Mesendoderm (in vitro differentiated cells): ENCODE measurements around the gene SEMA3F.

Experiments used
- DNase-seq: peaks from one replicate; pipeline ENCODE4 v3.0.0; 2013
- H2AK5ac ChIP-seq: 2 replicates; pipeline ENCODE4 v1.6.1; 2013; ENCODE audit warnings: low read length, inconsistent platforms
- H2BK120ac ChIP-seq: 2 replicates; pipeline ENCODE4 v1.6.1; 2013; ENCODE audit warnings: low read depth, mild to moderate bottlenecking, low read length, moderate library complexity, mixed read lengths
- H2BK15ac ChIP-seq: replicated peaks from 2 replicates; pipeline ENCODE4 v1.6.1; 2013; ENCODE audit warnings: low read depth, mild to moderate bottlenecking, moderate library complexity
- H2BK5ac ChIP-seq: 2 replicates; pipeline ENCODE4 v1.6.1; 2013; ENCODE audit warnings: low read length, inconsistent platforms
- H3K18ac ChIP-seq: 2 replicates; pipeline ENCODE4 v1.6.1; 2013; ENCODE audit warnings: mild to moderate bottlenecking, low read length, mixed read lengths
- H3K23ac ChIP-seq: one replicate; pipeline ENCODE4 v1.6.1; 2013; ENCODE audit warnings: low read length
- H3K27ac ChIP-seq: 2 replicates; pipeline ENCODE4 v1.5.1; 2013; ENCODE audit warnings: low read depth, mild to moderate bottlenecking, inconsistent platforms, low read length, moderate library complexity
- H3K27me3 ChIP-seq: 2 replicates; pipeline ENCODE4 v1.6.1; 2013; ENCODE audit warnings: low read length, control low read depth, mild to moderate bottlenecking, inconsistent platforms; ENCODE audit not compliant: insufficient read depth, poor library complexity
- H3K36me3 ChIP-seq: 2 replicates; pipeline ENCODE4 v1.6.1; 2013; ENCODE audit warnings: low read length, inconsistent platforms; ENCODE audit not compliant: control insufficient read depth, insufficient read depth
- H3K4ac ChIP-seq: one replicate; pipeline ENCODE4 v1.6.1; 2013; ENCODE audit warnings: low read depth, mild to moderate bottlenecking, low read length, moderate library complexity
- H3K4me1 ChIP-seq: 2 replicates; pipeline ENCODE4 v1.6.1; 2013; ENCODE audit warnings: low read depth, low read length, inconsistent platforms; ENCODE audit not compliant: control insufficient read depth
- H3K4me2 ChIP-seq: 2 replicates; pipeline ENCODE4 v1.6.1; 2013; ENCODE audit warnings: low read length
- H3K4me3 ChIP-seq: 2 replicates; pipeline ENCODE4 v1.5.1; 2013; ENCODE audit warnings: mild to moderate bottlenecking, low read length
- H3K56ac ChIP-seq: one replicate; pipeline ENCODE4 v1.6.1; 2013; ENCODE audit warnings: low read length
- H3K79me1 ChIP-seq: 2 replicates; pipeline ENCODE4 v1.6.1; 2013; ENCODE audit warnings: low read length, inconsistent platforms
- H3K79me2 ChIP-seq: 2 replicates; pipeline ENCODE4 v1.6.1; 2013; ENCODE audit warnings: mild to moderate bottlenecking, low read length; ENCODE audit not compliant: control insufficient read depth, insufficient read depth
- H3K9ac ChIP-seq: 2 replicates; pipeline ENCODE4 v1.6.1; 2013; ENCODE audit warnings: low read length, inconsistent platforms
- H4K5ac ChIP-seq: one replicate; pipeline ENCODE4 v1.6.1; 2013; ENCODE audit warnings: low read length
- H4K8ac ChIP-seq: one replicate; pipeline ENCODE4 v1.6.1; 2013; ENCODE audit warnings: low read depth, mild to moderate bottlenecking, control low read depth, low read length, moderate library complexity
- WGBS: extraction: QIAGEN DNeasy Blood & Tissue Kit; methylation state at CpG from one replicate; pipeline ENCODE4 v1.1.7; 2013; ENCODE audit warnings: low lambda C conversion rate, missing lambda C conversion rate; ENCODE audit not compliant: insufficient coverage; ENCODE audit errors: extremely low coverage; 5-methylcytosine and 5-hydroxymethylcytosine counted together

Gene SEMA3F

DNA sequence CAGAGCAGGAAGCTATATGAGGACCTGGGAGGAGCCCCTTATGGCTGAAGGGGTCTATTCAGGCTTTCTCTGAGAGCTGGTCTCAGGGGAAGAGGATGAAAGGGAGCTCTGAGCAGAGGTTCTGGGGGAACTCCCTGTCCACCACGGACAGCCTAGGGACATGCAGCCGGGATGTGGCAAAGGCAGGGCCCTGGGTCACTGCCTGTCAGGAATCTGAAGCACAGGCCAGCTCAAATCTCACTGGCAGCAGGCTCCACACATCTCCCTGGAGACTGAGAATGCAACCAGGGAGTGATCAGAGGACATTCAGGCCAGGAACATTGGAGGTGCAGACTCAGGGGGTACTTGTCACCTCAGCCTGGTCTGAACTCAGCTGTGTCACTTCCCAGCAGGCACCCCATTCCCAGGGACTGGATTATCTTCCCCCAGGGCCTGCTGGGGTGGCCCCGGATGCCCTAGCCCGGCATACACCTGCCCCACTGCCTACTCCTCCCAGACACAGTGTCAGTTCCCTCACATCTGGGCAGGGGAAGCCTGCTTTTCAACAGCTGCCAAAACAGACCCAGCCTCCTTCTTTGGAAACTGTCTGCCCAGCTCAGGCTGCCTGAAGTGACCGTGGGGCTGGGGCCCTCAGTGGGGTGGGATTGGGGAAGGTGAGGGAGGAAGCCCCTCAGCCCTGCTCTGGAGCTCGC is 18.3 kb upstream of the SEMA3F start:
- H3K27ac ChIP-seq = no peak overlapping the region

DNA sequence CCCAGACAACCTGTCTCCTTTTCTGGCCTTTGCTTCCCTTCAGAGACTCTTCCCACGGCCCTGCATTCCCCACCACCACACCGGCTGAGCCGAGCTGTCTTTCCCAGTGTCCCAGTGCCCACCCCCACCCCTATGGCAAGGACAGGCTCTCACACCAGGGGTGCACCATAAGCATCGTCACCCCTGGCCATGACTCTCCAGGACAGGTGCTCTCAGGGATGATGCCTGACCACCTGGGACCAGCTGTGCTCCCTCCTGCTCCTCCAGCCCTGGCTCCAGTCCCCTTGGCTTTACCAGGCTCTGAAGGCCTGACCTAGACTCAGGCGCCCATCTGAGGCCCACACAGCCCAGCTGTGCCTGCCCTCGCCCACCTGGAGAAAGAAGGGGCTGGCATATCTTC is 17.6 kb upstream of the SEMA3F start:
- H3K79me2 ChIP-seq = no peaks in the 10 kb centered on the region
- peak overlapping the region; percentile 46 for H3K18ac ChIP-seq
- H4K5ac ChIP-seq = no peak overlapping the region
- peaks cover 29% of the 10 kb centered on the region for H3K4me1 ChIP-seq
- H3K56ac ChIP-seq = peak overlapping the region; percentile 77
- no CpG with 5 or more reads among the region's 6 CpGs for WGBS
- H3K27ac ChIP-seq = no peak overlapping the region
- H2BK15ac ChIP-seq = peak overlapping the region; percentile 7
- no peak overlapping the region for H4K8ac ChIP-seq
- H3K4ac ChIP-seq = peak overlapping the region; percentile 25
- H3K4me2 ChIP-seq = no peak overlapping the region
- H3K79me1 ChIP-seq = no peaks in the 10 kb centered on the region
- H2BK5ac ChIP-seq = peak overlapping the region; percentile 100
- H3K9ac ChIP-seq = peak overlapping the region; percentile 78
- peak overlapping the region; percentile 39 for H2BK120ac ChIP-seq
- H3K36me3 ChIP-seq = no peaks in the 10 kb centered on the region
- H3K4me3 ChIP-seq = no peak overlapping the region
- peak overlapping the region; percentile 99 for H2AK5ac ChIP-seq
- peak overlapping the region; percentile 3 for H3K23ac ChIP-seq
- DNase-seq = no peak
- no peaks in the 10 kb centered on the region for H3K27me3 ChIP-seq

More for the DNA sequence above, 18.3 kb upstream of the SEMA3F start:
- Histone ChIP-seq H3K4me2 (no peak overlapping the region), H3K18ac (peak overlapping the region; percentile 46), H2BK5ac (peak overlapping the region; percentile 100), H4K8ac (no peak overlapping the region), H2AK5ac (peak overlapping the region; percentile 51), H3K9ac (no peak overlapping the region), H3K36me3 (no peaks in the 10 kb centered on the region), H3K56ac (peak overlapping the region; percentile 77), H3K4ac (peak overlapping the region; percentile 26), H3K4me3 (no peak overlapping the region), H3K27me3 (no peaks in the 10 kb centered on the region), H2BK120ac (peak overlapping the region; percentile 39), H3K79me1 (no peaks in the 10 kb centered on the region), H3K4me1 (peaks cover 29% of the 10 kb centered on the region), H4K5ac (no peak overlapping the region), H2BK15ac (peak overlapping the region; percentile 7), H3K79me2 (no peaks in the 10 kb centered on the region), H3K23ac (no peak overlapping the region)
- no peak for DNase-seq
- WGBS = no CpG with 5 or more reads among the region's 6 CpGs

DNA sequence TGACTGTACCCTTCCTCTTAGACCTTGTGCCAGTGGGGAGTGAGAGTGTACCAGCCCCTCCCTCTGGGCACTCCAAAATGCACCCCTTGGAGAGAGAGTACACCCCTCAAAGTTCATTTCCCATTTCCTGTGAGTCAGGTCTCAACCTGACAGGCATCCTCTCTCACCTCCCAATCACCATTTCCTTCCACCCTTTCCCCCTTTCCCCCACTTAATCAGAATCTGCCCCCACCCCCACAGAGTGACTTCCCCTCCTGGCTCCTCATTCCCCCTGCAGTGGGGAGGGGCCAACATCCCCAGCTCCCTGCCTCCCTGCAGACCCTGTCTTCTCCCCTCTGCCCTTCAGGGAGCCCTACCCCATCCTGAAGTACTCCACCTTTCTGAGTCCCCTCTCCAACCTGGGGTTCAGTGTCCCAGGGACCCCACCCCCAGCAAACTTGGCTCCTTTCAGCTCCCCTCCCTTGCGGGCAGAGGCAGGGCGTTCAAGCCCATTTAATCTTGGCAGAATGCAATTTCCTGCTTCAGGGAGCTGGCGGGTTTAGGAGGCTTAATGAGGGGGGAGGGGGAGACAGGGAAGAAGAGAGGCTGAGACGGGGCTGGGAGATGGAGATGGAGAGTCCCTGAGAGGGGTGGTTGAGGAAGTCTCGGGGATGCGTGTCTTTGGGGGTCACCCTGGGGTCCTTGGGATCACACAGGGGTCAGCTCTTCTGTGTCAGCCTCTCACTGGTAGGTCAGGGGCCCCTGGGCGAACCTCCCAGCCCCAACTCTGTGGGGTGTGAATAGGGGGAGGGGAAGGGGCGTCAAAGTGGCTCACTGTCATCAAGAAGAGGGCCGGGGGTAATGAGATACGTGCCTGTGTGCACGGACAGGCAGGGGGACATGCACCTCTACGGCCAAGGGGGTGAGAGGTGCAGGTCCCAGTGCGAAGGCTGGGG is 16.6 kb upstream of the SEMA3F start:
- Histone ChIP-seq H3K27me3 (no peaks in the 10 kb centered on the region), H2BK120ac (peak overlapping the region; percentile 63), H4K8ac (no peak overlapping the region), H3K4me3 (no peak overlapping the region), H2AK5ac (peak overlapping the region; percentile 99), H3K27ac (peak overlapping the region; percentile 70), H3K79me2 (no peaks in the 10 kb centered on the region), H3K18ac (peak overlapping the region; percentile 46), H3K56ac (peak overlapping the region; percentile 77), H3K9ac (peak overlapping the region; percentile 78), H2BK5ac (peak overlapping the region; percentile 100), H3K4me1 (peaks cover 26% of the 10 kb centered on the region), H2BK15ac (no peak overlapping the region), H3K4me2 (peak overlapping the region; percentile 78), H3K4ac (peak overlapping the region; percentile 61), H4K5ac (peak overlapping the region; percentile 84), H3K79me1 (no peaks in the 10 kb centered on the region), H3K36me3 (no peaks in the 10 kb centered on the region), H3K23ac (peak overlapping the region; percentile 92)
- WGBS = no CpG with 5 or more reads among the region's 13 CpGs
- peak; percentile 89 for DNase-seq

DNA sequence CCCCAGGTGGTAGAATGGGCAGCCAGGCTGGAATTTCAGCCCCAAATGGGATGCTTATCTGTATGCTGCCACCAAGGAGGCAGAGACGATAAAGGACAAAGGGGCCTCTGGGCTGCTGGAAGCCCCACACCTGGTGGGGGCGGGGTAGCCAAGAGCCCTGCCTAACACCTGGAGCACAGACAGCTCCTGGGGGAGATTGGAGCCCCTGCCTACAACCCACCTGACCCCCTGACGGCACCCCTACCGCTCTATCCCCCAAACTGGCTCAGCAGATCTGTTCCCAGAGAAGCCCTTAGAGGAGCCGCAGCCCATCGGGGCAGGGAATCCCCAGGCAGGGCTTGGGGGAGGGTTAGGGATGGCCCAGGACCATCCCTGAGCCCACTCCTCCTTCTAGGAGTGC is 15.8 kb upstream of the SEMA3F start:
- Histone ChIP-seq H3K27me3 (no peaks in the 10 kb centered on the region), H3K56ac (peak overlapping the region; percentile 77), H2BK120ac (peak overlapping the region; percentile 63), H3K4me2 (peak overlapping the region; percentile 19), H3K4me3 (no peak overlapping the region), H2BK5ac (peak overlapping the region; percentile 100), H3K27ac (peak overlapping the region; percentile 25), H4K8ac (no peak overlapping the region), H2BK15ac (no peak overlapping the region), H3K4ac (peak overlapping the region; percentile 96), H3K9ac (peak overlapping the region; percentile 44), H4K5ac (no peak overlapping the region), H3K23ac (peak overlapping the region; percentile 51), H3K4me1 (peaks cover 26% of the 10 kb centered on the region), H3K79me2 (no peaks in the 10 kb centered on the region), H3K36me3 (no peaks in the 10 kb centered on the region), H3K79me1 (no peaks in the 10 kb centered on the region), H2AK5ac (peak overlapping the region; percentile 99), H3K18ac (peak overlapping the region; percentile 46)
- no CpG with 5 or more reads among the region's 6 CpGs for WGBS
- DNase-seq = peak; percentile 74

DNA sequence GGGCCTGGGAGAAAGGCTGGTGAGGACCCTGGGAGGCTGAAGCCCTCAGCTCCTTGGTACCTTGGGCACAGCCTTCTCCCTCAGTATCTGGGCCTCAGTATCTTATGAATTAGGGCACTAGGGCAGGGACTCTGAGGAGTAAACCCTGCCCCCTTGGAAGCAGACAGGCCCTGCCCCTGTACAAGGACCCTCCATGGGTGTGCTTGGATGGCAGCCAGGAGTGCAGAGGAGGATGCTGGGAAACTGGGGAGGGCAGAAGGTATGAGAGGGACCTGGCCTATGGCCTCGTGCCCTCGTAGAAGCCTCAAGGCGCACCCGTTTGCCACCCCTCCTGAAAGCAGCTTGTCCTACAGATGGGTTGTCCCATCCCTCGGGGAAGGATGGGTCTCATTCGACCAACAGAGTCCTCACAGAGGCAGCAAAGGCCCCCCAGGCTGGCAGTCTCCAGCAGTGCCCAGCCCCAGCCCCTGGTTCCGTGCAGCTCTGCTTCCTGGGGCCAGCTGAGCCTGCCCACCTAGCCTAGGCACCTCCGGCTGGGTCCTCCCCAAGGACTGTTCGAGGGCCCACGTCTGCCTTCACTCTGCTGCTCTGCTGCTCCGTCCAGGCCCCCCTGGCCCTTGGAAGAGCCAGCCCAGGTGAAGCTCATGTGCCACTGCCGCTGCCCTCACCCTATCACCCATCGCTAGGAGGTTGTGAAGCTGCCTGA is 15.3 kb upstream of the SEMA3F start:
- Histone ChIP-seq H3K79me2 (no peaks in the 10 kb centered on the region), H3K79me1 (no peaks in the 10 kb centered on the region), H4K8ac (no peak overlapping the region), H3K56ac (peak overlapping the region; percentile 77), H2AK5ac (peak overlapping the region; percentile 99), H2BK5ac (peak overlapping the region; percentile 100), H3K18ac (peak overlapping the region; percentile 46), H3K4me2 (peak overlapping the region; percentile 9), H3K4me3 (no peak overlapping the region), H3K4me1 (peaks cover 26% of the 10 kb centered on the region), H3K36me3 (no peaks in the 10 kb centered on the region), H3K9ac (peak overlapping the region; percentile 44), H3K27ac (no peak overlapping the region), H3K4ac (peak overlapping the region; percentile 96), H3K27me3 (no peaks in the 10 kb centered on the region), H3K23ac (peak overlapping the region; percentile 51), H2BK15ac (no peak overlapping the region), H4K5ac (no peak overlapping the region), H2BK120ac (peak overlapping the region; percentile 63)
- DNase-seq = no peak
- WGBS = no CpG with 5 or more reads among the region's 13 CpGs
